NB4 (cell line): ENCODE measurements around the gene CCT5.
A peak's percentile ranks its signal among the peaks of the same experiment; 100 is the strongest.

Experiments used
- DNase-seq: peaks from one replicate; pipeline ENCODE4 v3.0.0; 2010; ENCODE audit warnings: low read depth
- H3K4me3 ChIP-seq: one replicate; pipeline ENCODE4 v1.5.1; 2011; ENCODE audit warnings: mild to moderate bottlenecking, low read depth, low read length, moderate library complexity
- MYC ChIP-seq: IDR thresholded peaks from 2 replicates; pipeline ENCODE4 v1.6.1; 2011; ENCODE audit warnings: low read depth, low read length
- POLR2A ChIP-seq: IDR thresholded peaks from 2 replicates; pipeline ENCODE4 v1.6.1; 2011; ENCODE audit warnings: mild to moderate bottlenecking; ENCODE audit not compliant: insufficient read length; ENCODE audit errors: extremely low read depth
- TF ChIP-seq, protein P1 (sequence below): IDR thresholded peaks from 2 replicates; pipeline ENCODE4 v1.6.1; 2011; ENCODE audit warnings: low read depth, low read length
- TF ChIP-seq, protein P2 (sequence below): IDR thresholded peaks from one replicate; pipeline ENCODE4 v1.5.1; 2012; ENCODE audit warnings: low read depth, low read length

Gene CCT5

DNA sequence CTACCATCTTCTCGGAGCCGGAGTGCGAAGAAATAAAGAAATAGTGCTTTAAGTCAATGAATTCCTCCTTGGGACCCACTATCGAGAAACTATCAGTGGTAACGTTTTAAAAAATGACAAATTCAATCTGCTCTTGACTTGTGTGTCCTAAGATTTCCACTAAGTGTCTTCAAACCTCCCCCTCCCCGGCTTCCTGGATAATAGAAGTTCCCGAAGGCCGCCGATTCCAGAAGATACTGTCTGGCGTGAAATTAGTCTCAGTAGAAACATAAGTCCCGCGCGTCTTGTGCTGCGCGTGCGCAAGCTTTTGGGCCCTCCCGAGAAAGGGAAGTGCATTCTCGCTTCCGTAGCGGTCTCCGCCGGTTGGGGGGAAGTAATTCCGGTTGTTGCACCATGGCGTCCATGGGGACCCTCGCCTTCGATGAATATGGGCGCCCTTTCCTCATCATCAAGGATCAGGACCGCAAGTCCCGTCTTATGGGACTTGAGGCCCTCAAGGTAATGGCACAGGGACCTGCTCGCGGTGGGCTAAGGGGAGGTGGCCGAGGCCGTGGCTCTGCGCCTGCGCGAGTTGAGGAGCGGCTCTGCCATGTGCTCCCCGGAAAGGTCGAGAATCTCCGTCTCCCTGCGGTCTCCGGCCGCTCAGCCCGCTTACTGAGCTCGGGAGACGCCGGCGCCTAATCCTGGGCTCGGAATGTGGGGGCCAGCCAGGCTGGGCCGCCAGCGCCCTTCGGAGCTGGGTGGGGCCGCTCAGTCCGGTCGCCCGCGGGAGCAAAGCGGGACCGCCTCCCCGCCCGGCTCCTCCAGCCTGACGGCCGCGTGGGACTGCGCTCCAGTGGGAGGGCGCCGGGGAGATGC, at the start of gene CCT5:
TSS of gene CCT5 (plus strand) at position 333 of the 858 bp plus-strand sequence. CDS start at position 394, 61 bp downstream.
- DNase-seq = peak; percentile 99
- peak; percentile 97; the same call in 1 of the 2 replicates for TF ChIP-seq MYC
- TF ChIP-seq, protein P1, sequence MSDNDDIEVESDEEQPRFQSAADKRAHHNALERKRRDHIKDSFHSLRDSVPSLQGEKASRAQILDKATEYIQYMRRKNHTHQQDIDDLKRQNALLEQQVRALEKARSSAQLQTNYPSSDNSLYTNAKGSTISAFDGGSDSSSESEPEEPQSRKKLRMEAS = peak; percentile 96
- TF ChIP-seq, protein P2, sequence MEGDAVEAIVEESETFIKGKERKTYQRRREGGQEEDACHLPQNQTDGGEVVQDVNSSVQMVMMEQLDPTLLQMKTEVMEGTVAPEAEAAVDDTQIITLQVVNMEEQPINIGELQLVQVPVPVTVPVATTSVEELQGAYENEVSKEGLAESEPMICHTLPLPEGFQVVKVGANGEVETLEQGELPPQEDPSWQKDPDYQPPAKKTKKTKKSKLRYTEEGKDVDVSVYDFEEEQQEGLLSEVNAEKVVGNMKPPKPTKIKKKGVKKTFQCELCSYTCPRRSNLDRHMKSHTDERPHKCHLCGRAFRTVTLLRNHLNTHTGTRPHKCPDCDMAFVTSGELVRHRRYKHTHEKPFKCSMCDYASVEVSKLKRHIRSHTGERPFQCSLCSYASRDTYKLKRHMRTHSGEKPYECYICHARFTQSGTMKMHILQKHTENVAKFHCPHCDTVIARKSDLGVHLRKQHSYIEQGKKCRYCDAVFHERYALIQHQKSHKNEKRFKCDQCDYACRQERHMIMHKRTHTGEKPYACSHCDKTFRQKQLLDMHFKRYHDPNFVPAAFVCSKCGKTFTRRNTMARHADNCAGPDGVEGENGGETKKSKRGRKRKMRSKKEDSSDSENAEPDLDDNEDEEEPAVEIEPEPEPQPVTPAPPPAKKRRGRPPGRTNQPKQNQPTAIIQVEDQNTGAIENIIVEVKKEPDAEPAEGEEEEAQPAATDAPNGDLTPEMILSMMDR = no peak
- peak; percentile 99 for TF ChIP-seq POLR2A
- H3K4me3 ChIP-seq = peak within 1 kb of the TSS; percentile 98

DNA sequence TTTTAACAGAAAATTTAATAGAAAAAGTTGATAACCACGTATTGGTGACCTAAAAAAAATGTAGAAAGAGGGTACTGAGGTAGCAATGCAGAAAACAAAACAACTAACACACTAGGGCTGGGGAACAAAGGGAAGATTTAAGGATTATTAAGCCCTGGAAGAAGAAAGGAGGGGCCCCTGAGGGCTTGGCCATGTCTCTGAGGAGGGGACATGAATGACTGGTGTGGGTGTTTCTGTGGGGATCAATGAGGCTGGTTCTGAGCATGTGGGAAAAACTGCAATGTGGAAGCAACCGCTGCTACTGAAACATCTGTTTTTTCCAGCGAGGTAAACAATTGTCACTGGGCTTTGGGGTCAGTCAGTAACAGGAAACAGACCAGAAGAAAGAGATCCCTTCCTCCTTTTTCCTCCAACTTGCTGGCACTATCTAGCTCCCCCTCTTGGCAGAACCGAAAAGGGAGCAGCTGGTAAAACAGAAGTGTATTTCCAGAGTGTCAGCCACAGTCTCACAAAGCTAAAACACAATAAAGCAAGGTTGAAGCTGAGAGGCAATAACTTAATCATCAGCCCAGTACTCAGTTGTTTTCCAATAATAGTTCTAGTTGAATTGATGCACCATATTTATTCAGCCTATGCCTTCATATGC, 48.7 kb upstream of the CCT5 start:
- DNase-seq = peak; percentile 53

DNA sequence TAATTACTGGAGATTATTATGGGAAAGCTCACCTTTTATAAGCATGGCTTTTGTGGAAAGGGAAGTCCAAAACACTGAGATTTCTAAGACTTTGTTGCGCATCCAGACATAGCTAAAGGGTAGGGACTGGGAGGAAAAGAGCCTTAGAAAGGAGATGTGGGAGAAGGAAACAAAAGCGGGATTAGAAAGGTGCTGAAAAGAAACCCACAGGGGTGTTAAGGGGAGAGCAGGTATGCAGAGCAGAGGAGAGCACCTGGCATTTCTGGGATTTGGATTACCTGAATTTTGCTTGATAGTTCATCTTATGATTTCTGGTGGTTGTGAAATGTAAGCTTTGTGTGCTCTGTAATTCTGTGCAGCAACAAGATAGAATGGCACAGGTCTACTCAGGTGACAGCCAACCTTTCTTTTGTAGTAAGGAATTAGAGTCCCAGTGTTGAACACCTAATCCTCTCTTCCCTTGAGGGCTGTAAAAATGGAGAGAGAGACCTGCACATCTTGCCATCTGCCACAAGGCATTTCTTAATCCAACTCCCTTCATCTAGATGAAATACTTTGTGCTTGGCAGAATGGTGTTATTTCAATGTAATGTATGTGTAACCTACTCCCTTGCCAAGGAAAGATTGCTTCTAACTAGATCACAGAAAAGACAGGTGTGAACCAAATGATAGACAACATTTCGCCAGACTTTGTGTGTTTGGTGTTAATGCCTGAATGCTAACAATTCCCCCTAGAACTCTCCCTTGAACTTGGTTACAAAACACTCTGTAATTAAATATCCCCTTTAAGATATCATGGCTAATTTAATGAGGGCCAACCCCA, 47.8 kb upstream of the CCT5 start:
- DNase-seq = no peak
- no peak for TF ChIP-seq POLR2A
- TF ChIP-seq MYC = no peak
- TF ChIP-seq, protein P2 = no peak
- TF ChIP-seq, protein P1 = no peak
- no peak overlapping the region for H3K4me3 ChIP-seq

More for the DNA sequence above, 48.7 kb upstream of the CCT5 start:
- TF ChIP-seq, protein P1 = no peak; the same call in 1 of the 2 replicates
- TF ChIP-seq POLR2A (no peak), MYC (no peak)
- TF ChIP-seq, protein P2 = peak; percentile 77
- H3K4me3 ChIP-seq = no peak overlapping the region

DNA sequence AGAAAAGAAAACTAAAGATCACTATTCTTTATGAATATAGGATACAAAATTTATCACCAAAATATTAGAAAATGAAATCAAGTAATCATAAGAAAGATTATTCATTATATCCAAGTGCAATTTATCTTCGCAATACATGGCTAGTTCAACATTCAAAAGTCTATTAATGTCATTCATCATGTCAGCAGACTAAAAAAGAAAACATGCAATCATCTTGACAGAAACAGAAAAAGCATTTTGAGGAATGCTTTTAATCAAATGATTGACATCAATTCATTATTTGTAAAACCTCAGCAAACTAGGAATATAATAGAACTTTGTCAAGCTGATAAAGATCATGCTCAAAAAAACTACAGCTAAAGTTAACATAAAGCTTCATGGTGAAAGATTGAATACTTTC, 41.1 kb upstream of the CCT5 start:
- H3K4me3 ChIP-seq = no peak overlapping the region
- TF ChIP-seq MYC (no peak), POLR2A (no peak)
- TF ChIP-seq, protein P1 = no peak
- TF ChIP-seq, protein P2 = no peak
- no peak for DNase-seq

DNA sequence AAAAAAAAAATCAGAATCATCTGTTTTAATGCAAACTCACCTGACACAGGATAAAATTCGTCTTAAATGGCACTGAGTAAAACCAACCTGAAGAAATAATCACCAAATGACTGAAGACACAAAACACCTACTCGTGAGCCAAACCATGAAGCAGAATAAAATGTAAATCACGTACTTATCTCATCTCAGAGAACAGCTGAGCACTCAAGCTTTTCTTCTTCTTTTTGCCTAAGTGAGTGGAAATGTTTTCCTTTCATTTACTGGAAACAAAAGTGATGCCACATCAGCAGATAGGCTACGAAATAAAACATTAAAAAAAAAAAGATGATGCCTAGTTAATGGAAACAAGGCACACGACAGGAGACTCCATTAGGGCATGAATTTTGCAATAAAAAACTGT, 36.8 kb upstream of the CCT5 start:
- TF ChIP-seq, protein P2 = no peak
- TF ChIP-seq, protein P1 = no peak
- TF ChIP-seq MYC (no peak), POLR2A (no peak)
- H3K4me3 ChIP-seq = no peak overlapping the region
- DNase-seq = no peak
